Adipocyte (in vitro differentiated cells): Measurements from ENCODE around the gene ZFY.
"Not testable (repeated sequence)": the region's sequence is repeated elsewhere in the genome, so short reads cannot be mapped to it uniquely, and the experiment has no call there.

ENCODE experiments used
- DNase-seq: peaks from one replicate; pipeline ENCODE4 v3.0.0-alpha.2; 2015; ENCODE audit warnings: low read depth
- H3K27me3 ChIP-seq: replicated peaks from 2 replicates; pipeline ENCODE4 v1.7.0; 2013; ENCODE audit warnings: mild to moderate bottlenecking, low read length, moderate library complexity; ENCODE audit not compliant: control insufficient read depth, insufficient read depth
- H3K36me3 ChIP-seq: 2 replicates; pipeline ENCODE4 v1.7.0; 2013; ENCODE audit warnings: low read length, mild to moderate bottlenecking, moderate library complexity; ENCODE audit not compliant: control insufficient read depth, insufficient read depth, severe bottlenecking
- H3K4me1 ChIP-seq: 2 replicates; pipeline ENCODE4 v1.7.0; 2013; ENCODE audit warnings: mild to moderate bottlenecking, low read length, moderate library complexity; ENCODE audit not compliant: control insufficient read depth, insufficient read depth
- H3K4me3 ChIP-seq: 2 replicates; pipeline ENCODE4 v1.7.0; 2013; ENCODE audit warnings: mild to moderate bottlenecking, low read length, moderate library complexity
- H3K9ac ChIP-seq: 2 replicates; pipeline ENCODE4 v1.7.0; 2013; ENCODE audit warnings: mild to moderate bottlenecking, low read length, moderate library complexity
- H3K9me3 ChIP-seq: 2 replicates; pipeline ENCODE4 v1.7.0; 2013; ENCODE audit warnings: mild to moderate bottlenecking, low read length, moderate library complexity; ENCODE audit not compliant: control insufficient read depth

The ZFY gene

DNA sequence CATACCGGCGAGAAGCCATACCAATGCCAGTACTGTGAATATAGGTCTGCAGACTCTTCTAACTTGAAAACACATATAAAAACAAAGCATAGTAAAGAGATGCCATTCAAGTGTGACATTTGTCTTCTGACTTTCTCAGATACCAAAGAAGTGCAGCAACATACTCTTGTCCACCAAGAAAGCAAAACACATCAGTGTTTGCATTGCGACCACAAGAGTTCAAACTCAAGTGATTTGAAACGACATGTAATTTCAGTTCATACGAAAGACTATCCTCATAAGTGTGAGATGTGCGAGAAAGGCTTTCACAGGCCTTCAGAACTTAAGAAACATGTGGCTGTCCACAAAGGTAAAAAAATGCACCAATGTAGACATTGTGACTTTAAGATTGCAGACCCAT, 44.1 kb downstream of the ZFY start:
- Histone ChIP-seq H3K36me3 (no peaks in the 10 kb centered on the region), H3K27me3 (no peaks in the 10 kb centered on the region), H3K4me1 (no peaks in the 10 kb centered on the region), H3K4me3 (no peak overlapping the region), H3K9me3 (no peaks in the 10 kb centered on the region), H3K9ac (no peak overlapping the region)
- DNase-seq: no peak

DNA sequence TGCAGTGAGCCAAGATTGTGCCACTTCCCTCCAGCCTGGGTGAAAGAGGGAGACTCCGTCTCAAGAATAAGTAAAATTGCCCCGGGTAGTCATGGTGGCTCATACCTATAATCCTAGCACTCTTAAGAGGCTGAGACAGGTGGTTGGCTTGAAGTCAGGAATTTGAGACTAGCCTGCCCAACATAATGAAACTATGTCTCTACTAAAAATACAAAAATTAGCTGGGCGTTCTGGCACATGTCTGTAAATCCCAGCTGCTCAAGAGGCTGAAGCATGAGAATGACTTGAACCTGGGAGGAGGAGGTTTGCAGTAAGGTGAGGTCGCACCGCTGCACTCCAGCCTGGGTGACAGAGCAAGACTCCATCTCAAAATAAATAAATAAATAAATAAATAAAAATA, 49.3 kb downstream of the ZFY start:
- no peak for DNase-seq
- H3K27me3 ChIP-seq: no peaks in the 10 kb centered on the region
- no peak overlapping the region for H3K4me3 ChIP-seq
- no peaks in the 10 kb centered on the region for H3K4me1 ChIP-seq
- H3K9me3 ChIP-seq: no peaks in the 10 kb centered on the region
- H3K9ac ChIP-seq: no peak overlapping the region
- H3K36me3 ChIP-seq: no peaks in the 10 kb centered on the region

DNA sequence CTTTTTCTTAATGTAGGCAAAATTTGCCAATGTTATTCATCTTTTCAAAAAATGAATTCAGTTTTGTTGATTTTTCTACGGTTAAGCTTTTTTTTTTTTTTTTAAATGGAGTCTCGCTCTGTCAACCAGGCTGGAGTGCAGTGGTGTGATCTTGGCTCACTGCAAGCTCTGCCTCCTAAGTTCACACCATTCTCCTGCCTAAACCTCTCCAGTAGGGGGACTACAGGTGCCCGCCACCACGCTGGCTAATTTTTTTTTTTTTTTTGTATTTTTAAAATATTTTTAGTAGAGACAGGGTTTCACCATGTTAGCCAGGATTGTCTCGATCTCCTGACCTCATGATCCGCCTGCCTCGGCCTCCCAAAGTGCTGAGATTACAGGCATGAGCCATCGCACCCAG, 52.0 kb downstream of the ZFY start:
- not testable (repeated sequence) for H3K4me1 ChIP-seq, DNase-seq, H3K36me3 ChIP-seq, H3K27me3 ChIP-seq, H3K9me3 ChIP-seq, H3K4me3 ChIP-seq, H3K9ac ChIP-seq

DNA sequence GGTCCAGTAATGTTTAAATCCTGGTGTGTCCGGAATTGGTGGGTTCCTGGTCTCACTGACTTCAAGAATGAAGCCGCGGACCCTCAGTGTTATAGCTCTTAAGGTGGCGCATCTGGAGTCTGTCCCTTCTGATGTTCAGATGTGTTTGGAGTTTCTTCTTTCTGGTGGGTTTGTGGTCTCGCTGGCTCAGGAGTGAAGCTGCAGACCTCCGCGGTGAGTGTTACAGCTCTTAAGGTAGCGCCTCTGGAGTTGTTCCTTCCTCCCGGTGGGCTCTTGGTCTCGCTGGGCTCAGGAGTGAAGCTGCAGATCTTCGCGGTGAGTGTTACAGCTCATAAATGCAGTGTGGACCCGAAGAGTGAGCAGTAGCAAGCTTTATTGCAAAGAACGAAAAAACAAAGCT, 62.2 kb downstream of the ZFY start:
- H3K4me1 ChIP-seq, DNase-seq, H3K27me3 ChIP-seq, H3K9ac ChIP-seq, H3K4me3 ChIP-seq, H3K9me3 ChIP-seq, H3K36me3 ChIP-seq: not testable (repeated sequence)

DNA sequence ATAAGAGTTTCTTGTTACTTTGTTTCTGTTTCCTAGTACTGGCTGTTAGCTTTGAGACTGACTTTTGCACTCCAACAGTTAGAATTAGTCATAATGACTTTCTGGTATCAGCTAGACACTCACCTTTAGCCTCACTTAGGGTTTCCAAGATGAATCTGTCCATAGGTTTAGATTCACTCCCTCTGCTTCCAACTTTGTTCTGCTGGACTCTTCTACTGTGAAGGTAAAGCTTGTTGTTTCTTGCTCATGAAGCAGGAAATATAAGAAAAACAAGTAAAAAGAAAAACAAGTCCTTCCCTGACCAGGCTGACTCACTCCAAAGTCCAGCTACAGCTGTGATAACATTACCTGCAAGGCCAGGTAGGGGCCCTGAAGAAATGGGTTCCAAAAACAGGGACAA, 67.0 kb downstream of the ZFY start:
- no peak for DNase-seq
- H3K9me3 ChIP-seq: no peaks in the 10 kb centered on the region

DNA sequence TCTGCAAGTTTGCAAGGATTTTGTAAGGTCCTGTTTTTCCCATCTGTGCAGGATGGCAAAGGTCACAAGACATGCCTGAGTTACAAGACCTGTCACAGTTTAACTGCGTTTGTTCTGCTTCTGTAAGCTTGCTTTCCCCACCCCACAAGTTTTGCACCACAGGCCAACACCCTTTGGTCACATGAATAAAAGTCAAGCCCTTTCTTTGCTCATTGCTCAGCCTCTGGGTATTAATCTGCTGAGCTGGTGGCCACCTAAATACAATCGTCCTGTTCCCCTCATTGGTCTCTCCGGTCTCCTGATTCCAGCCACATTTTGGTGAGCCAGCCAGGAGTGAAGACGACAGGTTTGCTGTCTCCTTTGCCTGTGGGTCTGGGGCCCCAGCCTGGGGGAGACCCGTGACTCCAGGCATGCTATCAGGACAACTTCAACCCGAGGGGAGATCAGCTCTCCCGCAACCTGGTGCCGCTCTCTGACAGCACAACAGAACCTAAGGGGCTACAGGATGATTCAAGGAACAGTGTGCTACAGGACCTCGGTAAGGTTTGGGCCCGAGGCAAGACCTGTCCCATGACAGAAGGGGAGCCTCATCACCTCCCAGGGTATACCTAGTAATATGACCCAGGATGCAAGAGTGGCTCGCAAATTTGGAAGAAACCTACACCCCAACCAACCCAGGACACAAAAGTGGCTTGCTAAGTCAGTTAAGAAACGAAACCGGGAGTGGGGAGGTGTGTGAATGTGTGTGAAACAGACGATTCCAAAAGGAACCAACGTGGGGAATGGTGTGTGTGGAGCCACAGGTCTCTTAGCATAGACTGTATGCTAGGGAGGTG, 67.7 kb downstream of the ZFY start:
- no peaks in the 10 kb centered on the region for H3K4me1 ChIP-seq
- no peak overlapping the region for H3K9ac ChIP-seq
- DNase-seq: no peak
- no peak overlapping the region for H3K4me3 ChIP-seq
- H3K9me3 ChIP-seq: no peaks in the 10 kb centered on the region
- H3K27me3 ChIP-seq: no peaks in the 10 kb centered on the region
- no peaks in the 10 kb centered on the region for H3K36me3 ChIP-seq

More for the DNA sequence above, 67.0 kb downstream of the ZFY start:
- H3K27me3 ChIP-seq: no peaks in the 10 kb centered on the region
- H3K4me1 ChIP-seq: no peaks in the 10 kb centered on the region
- no peak overlapping the region for H3K4me3 ChIP-seq
- H3K9ac ChIP-seq: no peak overlapping the region
- no peaks in the 10 kb centered on the region for H3K36me3 ChIP-seq

DNA sequence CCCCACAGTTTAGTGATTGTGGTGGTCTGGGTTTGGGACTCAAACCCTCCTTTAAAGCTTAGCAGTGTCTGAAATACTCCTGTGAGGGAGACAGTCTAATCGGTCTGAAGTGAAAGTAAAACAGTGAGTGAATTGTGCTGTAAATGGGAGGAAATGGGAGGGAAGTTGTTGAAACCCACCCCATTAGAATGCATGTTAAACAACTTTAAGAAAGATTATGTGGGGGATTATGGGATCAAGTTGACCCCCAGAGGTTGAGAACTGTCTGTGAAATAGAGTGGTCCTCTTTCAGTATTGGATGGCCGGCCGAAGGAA, 68.3 kb downstream of the ZFY start:
- Histone ChIP-seq H3K9me3 (no peaks in the 10 kb centered on the region), H3K4me1 (no peaks in the 10 kb centered on the region), H3K27me3 (no peaks in the 10 kb centered on the region), H3K9ac (no peak overlapping the region), H3K4me3 (no peak overlapping the region), H3K36me3 (no peaks in the 10 kb centered on the region)
- DNase-seq: no peak

DNA sequence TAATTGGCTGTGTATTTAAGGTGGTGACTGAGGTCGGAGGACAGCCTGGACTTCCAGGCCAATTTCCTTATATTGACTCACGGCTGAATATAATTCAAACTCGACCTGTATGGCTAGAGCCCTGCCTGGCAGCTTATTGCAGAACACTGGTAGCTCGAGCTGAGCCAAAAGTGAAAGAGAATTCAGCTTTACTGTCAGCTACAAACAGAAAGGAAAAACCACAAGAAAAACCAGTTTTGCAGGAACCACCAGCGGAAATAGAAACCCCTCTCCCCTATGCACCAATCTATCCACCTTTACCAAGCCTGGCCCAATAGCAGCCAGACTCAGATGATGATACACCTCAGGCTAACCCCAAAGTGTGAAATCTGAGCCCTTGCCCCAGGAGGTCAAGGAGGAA, 68.7 kb downstream of the ZFY start:
- Histone ChIP-seq H3K9ac (no peak overlapping the region), H3K36me3 (no peaks in the 10 kb centered on the region), H3K4me1 (no peaks in the 10 kb centered on the region), H3K27me3 (no peaks in the 10 kb centered on the region), H3K9me3 (no peaks in the 10 kb centered on the region), H3K4me3 (no peak overlapping the region)
- DNase-seq: no peak

DNA sequence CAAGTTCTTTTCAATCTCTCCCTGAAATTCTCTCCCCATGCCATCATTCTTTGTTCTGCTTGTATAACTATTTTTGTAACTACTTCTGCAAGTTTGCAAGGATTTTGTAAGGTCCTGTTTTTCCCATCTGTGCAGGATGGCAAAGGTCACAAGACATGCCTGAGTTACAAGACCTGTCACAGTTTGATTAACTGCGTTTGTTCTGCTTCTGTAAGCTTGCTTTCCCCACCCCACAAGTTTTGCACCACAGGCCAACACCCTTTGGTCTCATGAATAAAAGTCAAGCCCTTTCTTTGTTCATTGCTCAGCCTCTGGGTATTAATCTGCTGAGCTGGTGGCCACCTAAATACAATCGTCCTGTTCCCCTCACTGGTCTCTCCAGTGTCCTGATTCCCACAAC, 70.8 kb downstream of the ZFY start:
- H3K9ac ChIP-seq, H3K4me3 ChIP-seq, H3K4me1 ChIP-seq, H3K27me3 ChIP-seq, H3K36me3 ChIP-seq, H3K9me3 ChIP-seq, DNase-seq: not testable (repeated sequence)

DNA sequence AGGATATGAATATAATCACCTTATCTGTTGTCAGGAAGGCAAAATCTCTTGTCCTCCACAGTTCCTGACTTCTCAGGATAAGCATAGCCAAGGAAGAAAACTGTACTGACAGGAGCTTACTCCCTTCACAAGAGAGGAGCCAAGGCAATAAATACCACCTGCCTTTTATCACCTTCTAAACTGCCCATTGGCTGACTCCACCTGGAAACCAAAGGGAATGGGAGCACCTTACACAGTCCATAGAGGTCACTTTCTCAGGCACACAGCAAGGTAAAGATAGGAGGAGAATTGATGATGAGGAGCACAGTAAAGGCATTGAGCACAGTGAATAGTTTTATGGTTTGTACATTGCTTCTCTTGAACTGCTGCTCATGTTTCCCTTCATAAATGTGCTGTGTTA, 72.8 kb downstream of the ZFY start:
- H3K27me3 ChIP-seq: no peaks in the 10 kb centered on the region
- no peak overlapping the region for H3K9ac ChIP-seq
- H3K36me3 ChIP-seq: no peaks in the 10 kb centered on the region
- DNase-seq: no peak
- no peaks in the 10 kb centered on the region for H3K9me3 ChIP-seq
- H3K4me3 ChIP-seq: no peak overlapping the region
- H3K4me1 ChIP-seq: no peaks in the 10 kb centered on the region

DNA sequence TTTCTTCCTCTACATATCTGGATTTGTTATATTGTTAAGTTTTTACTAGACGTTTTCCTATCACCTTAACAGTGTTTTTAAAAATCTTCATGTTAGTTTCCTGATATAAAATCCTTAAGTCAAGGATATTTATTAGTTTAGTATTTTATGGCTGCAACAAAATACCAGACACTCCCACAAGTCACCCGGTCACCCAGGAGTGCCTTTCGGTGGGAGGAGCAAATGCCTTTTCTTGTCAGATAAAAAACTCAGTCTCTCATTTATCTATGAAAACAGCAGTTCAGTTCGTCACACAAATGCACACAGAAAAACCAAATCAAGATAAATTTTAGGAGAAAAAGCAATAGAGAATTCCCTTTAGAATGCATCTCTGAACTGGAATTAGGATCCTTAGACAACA, 77.0 kb downstream of the ZFY start:
- no peak for DNase-seq
- Histone ChIP-seq H3K9me3 (no peaks in the 10 kb centered on the region), H3K9ac (no peak overlapping the region), H3K4me3 (no peak overlapping the region), H3K36me3 (no peaks in the 10 kb centered on the region), H3K4me1 (no peaks in the 10 kb centered on the region), H3K27me3 (no peaks in the 10 kb centered on the region)

DNA sequence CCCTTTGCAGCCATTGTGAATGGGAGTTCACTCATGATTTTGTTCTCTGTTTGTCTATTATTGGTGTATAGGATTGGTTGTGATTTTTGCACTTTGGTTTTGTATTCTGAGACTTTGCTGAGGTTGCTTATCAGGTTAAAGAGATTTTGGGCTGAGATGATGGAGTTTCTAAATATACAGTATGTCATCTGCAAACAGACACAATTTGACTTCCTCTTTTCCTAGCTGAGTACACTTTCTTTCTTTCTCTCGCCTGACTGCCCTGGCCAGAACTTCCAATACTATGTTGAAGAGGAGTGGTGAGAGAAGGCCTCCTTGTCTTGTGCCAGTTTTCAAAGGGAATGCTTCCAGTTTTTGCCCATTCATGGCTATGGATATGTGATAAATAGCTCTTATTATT, 81.4 kb downstream of the ZFY start:
- H3K9ac ChIP-seq: no peak overlapping the region
- H3K4me1 ChIP-seq: no peaks in the 10 kb centered on the region
- DNase-seq: no peak
- H3K27me3 ChIP-seq: no peaks in the 10 kb centered on the region
- no peak overlapping the region for H3K4me3 ChIP-seq
- H3K9me3 ChIP-seq: no peaks in the 10 kb centered on the region
- H3K36me3 ChIP-seq: no peaks in the 10 kb centered on the region
